H1 (cell line): ENCODE results near the gene OR7G2. TPM values are rescaled to one million over a fixed set of nuclear protein-coding genes. Genes with fewer than 3 reads are reported as not detected.

Experiments
- CTCF ChIA-PET: fragments of 300-600 bp; sonication (Branson Sonifier 250); formaldehyde crosslinking; loops from one replicate; lab custom pipeline; 2021; ENCODE audit not compliant: partially characterized antibody; lab: Charles Lee
- POLR2A ChIA-PET: fragments of 300-600 bp; sonication (Branson Sonifier 250); formaldehyde crosslinking; loops from one replicate; lab custom pipeline; 2021; ENCODE audit warnings: inconsistent platforms; ENCODE audit not compliant: partially characterized antibody; lab: Charles Lee
- DNase-seq, 2 experiments: peaks; one replicate each; pipeline versions ENCODE4 v3.0.0 to v3.0.0-alpha.2; 2010 to 2022; ENCODE audit warnings: low spot score in 2 of 2, low read depth in 1 of 2, mixed read lengths in 1 of 2
- FAIRE-seq: peaks from 2 replicates; lab custom pipeline; 2011; peaks lifted over from hg19 to GRCh38; lab: Jason Lieb, UNC
- H2AFZ ChIP-seq: 2 replicates; pipeline ENCODE4 v1.8.1; 2012; ENCODE audit warnings: low read length, inconsistent platforms
- H2AK5ac ChIP-seq: 2 replicates; pipeline ENCODE4 v1.6.1; 2013; ENCODE audit warnings: low read depth, low read length
- H2BK120ac ChIP-seq: replicated peaks from 2 replicates; pipeline ENCODE3; 2013; ENCODE audit warnings: low read depth, low read length, inconsistent platforms
- H2BK12ac ChIP-seq: 2 replicates; pipeline ENCODE4 v1.6.1; 2013; ENCODE audit warnings: low read depth, low read length
- H2BK15ac ChIP-seq: 2 replicates; pipeline ENCODE4 v1.6.1; 2013; ENCODE audit warnings: low read length
- H2BK20ac ChIP-seq: 2 replicates; pipeline ENCODE4 v1.6.1; 2013; ENCODE audit warnings: low read length
- H2BK5ac ChIP-seq: 2 replicates; pipeline ENCODE4 v1.6.1; 2013; ENCODE audit warnings: low read depth, low read length
- H3K14ac ChIP-seq: 2 replicates; pipeline ENCODE4 v1.6.1; 2013; ENCODE audit warnings: inconsistent platforms; ENCODE audit not compliant: insufficient read length
- H3K18ac ChIP-seq: 2 replicates; pipeline ENCODE4 v1.6.1; 2013; ENCODE audit warnings: low read length; ENCODE audit errors: extremely low read depth
- H3K23ac ChIP-seq: 2 replicates; pipeline ENCODE4 v1.6.1; 2013; ENCODE audit warnings: inconsistent platforms; ENCODE audit not compliant: insufficient read length
- H3K23me2 ChIP-seq: 2 replicates; pipeline ENCODE4 v1.6.1; 2013; ENCODE audit warnings: low read depth, low read length
- H3K27ac ChIP-seq: 2 replicates; pipeline ENCODE4 v1.6.1; 2011; ENCODE audit warnings: low read depth, low read length, inconsistent platforms
- H3K27me3 ChIP-seq, 4 experiments: replicated peaks in 1 of 4; 1 replicate in 1 of 4; 2 replicates in 3 of 4; pipeline versions ENCODE4 v1.6.1 to v1.8.1; 2011 to 2013; ENCODE audit warnings: low read length in 3 of 4, mild to moderate bottlenecking in 3 of 4, inconsistent platforms in 2 of 4, mixed read lengths in 2 of 4, moderate library complexity in 1 of 4; ENCODE audit not compliant: control insufficient read depth in 3 of 4, insufficient read depth in 3 of 4; ENCODE audit errors: extremely low read depth in 1 of 4
- H3K36me3 ChIP-seq, 4 experiments: 2 replicates each; pipeline versions ENCODE4 v1.6.1 to v1.8.1; 2011 to 2013; ENCODE audit warnings: mild to moderate bottlenecking in 4 of 4, low read length in 3 of 4, moderate library complexity in 2 of 4, control low read depth in 1 of 4, inconsistent platforms in 1 of 4; ENCODE audit not compliant: insufficient read depth in 4 of 4, control insufficient read depth in 2 of 4
- H3K4ac ChIP-seq: replicated peaks from 2 replicates; pipeline ENCODE3; 2013; ENCODE audit warnings: low read length, low read depth, mixed read lengths, inconsistent platforms; ENCODE audit not compliant: insufficient read length
- H3K4me1 ChIP-seq, 4 experiments: replicated peaks in 1 of 4; 1 replicate in 1 of 4; 2 replicates in 3 of 4; pipeline versions ENCODE4 v1.6.1 to v1.8.1; 2011 to 2013; ENCODE audit warnings: low read length in 3 of 4, inconsistent platforms in 2 of 4, mixed read lengths in 1 of 4; ENCODE audit not compliant: insufficient read depth in 4 of 4, control insufficient read depth in 3 of 4
- H3K4me2 ChIP-seq, 2 experiments: 2 replicates each; pipeline versions ENCODE4 v1.6.1 to v1.8.1; 2011 to 2013; ENCODE audit warnings: low read depth in 2 of 2, low read length in 2 of 2, control low read depth in 1 of 2, inconsistent platforms in 1 of 2, mild to moderate bottlenecking in 1 of 2; ENCODE audit not compliant: insufficient read depth in 1 of 2
- H3K4me3 ChIP-seq, 4 experiments: fragments of 200-600, 300-600 bp in 1 of 4; sonication (generic), shearing (Covaris generic), sonication (Bioruptor Twin) in 1 of 4; 2 replicates each; pipeline versions ENCODE4 v1.5.1 to v1.8.1; 2011 to 2016; ENCODE audit warnings: low read length in 4 of 4, low read depth in 3 of 4, control low read depth in 2 of 4, inconsistent platforms in 2 of 4, mild to moderate bottlenecking in 2 of 4, mixed read lengths in 1 of 4, moderate library complexity in 1 of 4; ENCODE audit not compliant: insufficient read depth in 2 of 4; ENCODE audit errors: extremely low read depth in 1 of 4
- H3K56ac ChIP-seq: replicated peaks from 2 replicates; pipeline ENCODE3; 2013; ENCODE audit warnings: low read depth, mild to moderate bottlenecking, mixed read lengths, low read length, inconsistent platforms; ENCODE audit not compliant: insufficient read length
- H3K79me1 ChIP-seq: 2 replicates; pipeline ENCODE4 v1.6.1; 2013; ENCODE audit warnings: low read depth, low read length, control low read depth
- H3K79me2 ChIP-seq, 2 experiments: 2 replicates each; pipeline versions ENCODE4 v1.6.1 to v1.8.1; 2012 to 2013; ENCODE audit warnings: low read length in 2 of 2, mild to moderate bottlenecking in 2 of 2, inconsistent platforms in 1 of 2; ENCODE audit not compliant: insufficient read depth in 2 of 2, control insufficient read depth in 1 of 2
- H3K9ac ChIP-seq, 4 experiments: replicated peaks in 1 of 4; 1 replicate in 1 of 4; 2 replicates in 3 of 4; pipeline versions ENCODE4 v1.6.1 to v1.8.1; 2011 to 2013; ENCODE audit warnings: low read depth in 3 of 4, low read length in 3 of 4, control low read depth in 2 of 4, mild to moderate bottlenecking in 2 of 4, moderate library complexity in 2 of 4, inconsistent platforms in 1 of 4; ENCODE audit errors: extremely low read depth in 1 of 4
- H3K9me3 ChIP-seq, 2 experiments: 2 replicates each; pipeline versions ENCODE4 v1.6.1 to v1.8.1; 2012 to 2013; ENCODE audit warnings: mild to moderate bottlenecking in 2 of 2, moderate library complexity in 2 of 2, control low read depth in 1 of 2, inconsistent platforms in 1 of 2, low read depth in 1 of 2, low read length in 1 of 2, mixed read lengths in 1 of 2; ENCODE audit not compliant: insufficient read depth in 2 of 2
- H4K20me1 ChIP-seq, 2 experiments: replicated peaks in 1 of 2; 2 replicates each; pipeline versions ENCODE3 to v1.8.1; 2011 to 2013; ENCODE audit warnings: inconsistent platforms in 2 of 2, low read length in 2 of 2, mild to moderate bottlenecking in 1 of 2; ENCODE audit not compliant: insufficient read depth in 2 of 2, control insufficient read depth in 1 of 2
- H4K5ac ChIP-seq: 2 replicates; pipeline ENCODE4 v1.6.1; 2013; ENCODE audit warnings: low read length, low read depth, mixed read lengths, inconsistent platforms; ENCODE audit not compliant: insufficient read length
- H4K8ac ChIP-seq: 2 replicates; pipeline ENCODE4 v1.8.0; 2013; ENCODE audit warnings: mild to moderate bottlenecking, moderate library complexity, low read length, inconsistent platforms; ENCODE audit not compliant: insufficient read depth; ENCODE audit errors: extremely low read depth
- H4K91ac ChIP-seq: replicated peaks from 2 replicates; pipeline ENCODE3; 2013; ENCODE audit warnings: low read length, mixed read lengths, inconsistent platforms; ENCODE audit not compliant: insufficient read length
- CBX8 ChIP-seq: fragments of 300-800, 300-1000 bp; sonication (generic); IDR thresholded peaks from 2 replicates; pipeline ENCODE4 v1.7.1; 2016; ENCODE audit warnings: low read depth, low read length, borderline replicate concordance
- WGBS, 2 experiments: shearing (Covaris generic) in 1 of 2; methylation state at CpG; one replicate each; pipeline versions ENCODE4 v1.1.6 to v1.1.7; 2013 to 2015; ENCODE audit warnings: low lambda C conversion rate in 2 of 2, mixed read lengths in 2 of 2, inconsistent platforms in 1 of 2, low coverage in 1 of 2, missing lambda C conversion rate in 1 of 2; ENCODE audit not compliant: insufficient replicate concordance in 2 of 2, insufficient coverage in 1 of 2, insufficient read length in 1 of 2; ENCODE audit errors: extremely low coverage in 1 of 2, missing lambda C conversion rate in 1 of 2; 5-methylcytosine and 5-hydroxymethylcytosine counted together
- polyA plus RNA-seq, 7 experiments: library from polyadenylated mRNA; depleted of rRNA in 3 of 7; stranded (reverse) in 5 of 7; unstranded in 2 of 7; fragments of >200 nt in 5 of 7; fragments of 200-250 nt in 2 of 7; gene quantifications; 1 replicate in 5 of 7; 2 replicates in 1 of 7; 4 replicates in 1 of 7; pipeline versions ENCODE4 v1.2.1 to v1.2.3, GENCODE V29; 2011 to 2013; ENCODE audit warnings: missing spikeins in 2 of 7, mixed read lengths in 2 of 7
- total RNA-seq: library from RNA; stranded (reverse); fragmentation: NEBNext Ultra II Directional; extraction: Animal tissue kit (Norgen Biotek cat#: 25700); gene quantifications from 2 replicates; pipeline ENCODE4 v1.2.1, GENCODE V29; 2021

OR7G2 gene
- total and polyA plus RNA-seq, 2 of the 8 experiments (the other 6 are each of a cell fraction or from before 2014, with no cell fraction given): not detected

DNA sequence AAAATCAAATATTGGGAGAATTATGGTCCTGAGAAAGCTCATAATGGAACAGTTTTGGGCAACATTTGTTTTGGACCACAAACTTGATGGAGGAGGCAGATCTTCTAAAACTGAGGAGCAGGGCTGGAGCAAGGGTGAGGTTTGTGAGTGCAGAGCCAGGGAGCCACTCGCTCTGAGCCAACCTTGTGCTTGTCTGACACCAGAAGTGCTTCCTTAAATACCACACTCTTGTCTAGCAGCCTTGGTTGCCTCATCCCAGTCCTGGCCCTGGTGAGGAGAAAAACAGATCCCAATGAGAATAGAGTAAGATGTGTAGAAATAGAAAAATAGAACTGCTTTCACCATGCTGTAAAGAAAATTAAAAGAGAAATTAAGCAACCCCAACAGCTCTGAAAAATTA, 39.6 kb upstream of the OR7G2 start:
- no peak overlapping the region for H4K5ac ChIP-seq
- no peak overlapping the region for H3K56ac ChIP-seq
- peaks cover 2 to 29% (median 9%) of the 10 kb centered on the region in 4 experiments; a peak in 4 of 8 replicates for H3K36me3 ChIP-seq
- no peak overlapping the region for H3K4me3 ChIP-seq
- H3K9me3 ChIP-seq: peaks cover 26 to 27% of the 10 kb centered on the region in 2 experiments
- H2BK12ac ChIP-seq: no peak overlapping the region
- no peak overlapping the region for H2AFZ ChIP-seq
- no peak overlapping the region for H3K4ac ChIP-seq
- TF ChIP-seq CBX8: no peak
- H3K79me2 ChIP-seq: peaks cover 73 to 99% of the 10 kb centered on the region in 2 experiments
- no peaks in the 10 kb centered on the region for H3K23me2 ChIP-seq
- H3K79me1 ChIP-seq: peaks cover 8% of the 10 kb centered on the region
- no peak overlapping the region for H2BK15ac ChIP-seq
- H2AK5ac ChIP-seq: no peak overlapping the region
- H2BK120ac ChIP-seq: no peak overlapping the region
- H3K14ac ChIP-seq: no peak overlapping the region
- H4K91ac ChIP-seq: no peak overlapping the region
- no peak overlapping the region for H3K18ac ChIP-seq
- no peaks in the 10 kb centered on the region for H3K27me3 ChIP-seq
- DNase-seq (no peak), FAIRE-seq (no peak)
- no peaks in the 10 kb centered on the region for H3K4me1 ChIP-seq
- H2BK20ac ChIP-seq: no peak overlapping the region
- no peak overlapping the region for H2BK5ac ChIP-seq
- no peak overlapping the region for H3K9ac ChIP-seq
- H3K27ac ChIP-seq: no peak overlapping the region
- peaks cover 0 to 8% of the 10 kb centered on the region in 2 experiments for H4K20me1 ChIP-seq
- ChIA-PET POLR2A (interaction anchor here (0.7 kb wide), 1 partner anchor 33 kb away, joined by 3 read pairs; no protein-coding TSS in a partner anchor), CTCF (interaction anchor here (0.6 kb wide), 1 partner anchor 49 kb away, joined by 3 read pairs; no protein-coding TSS in a partner anchor)
- H3K4me2 ChIP-seq: no peak overlapping the region
- no peak overlapping the region for H4K8ac ChIP-seq
- WGBS, 2 experiments: 91% methylated on average over 1 of the region's 1 CpG; no CpG with 5 or more reads in 1 of the 2 experiments
- no peak overlapping the region for H3K23ac ChIP-seq
